H9 (cell line): ENCODE measurements around the gene TRRAP. TPM values are rescaled to one million over a fixed set of nuclear protein-coding genes. Genes with fewer than 3 reads are reported as not detected.

Experiments used
- DNase-seq: peaks from one replicate; pipeline ENCODE4 v3.0.0-alpha.2; 2017
- H2AFZ ChIP-seq: one replicate; pipeline ENCODE4 v1.6.1; 2013; ENCODE audit warnings: mild to moderate bottlenecking, low read length, control low read depth, moderate library complexity
- H2AK5ac ChIP-seq: 2 replicates; pipeline ENCODE4 v1.6.1; 2013; ENCODE audit warnings: low read length, control low read depth, mixed read lengths; ENCODE audit not compliant: insufficient read length
- H2BK120ac ChIP-seq: one replicate; pipeline ENCODE4 v1.6.1; 2013; ENCODE audit warnings: low read depth, mild to moderate bottlenecking, low read length, control low read depth, inconsistent platforms; ENCODE audit not compliant: poor library complexity, severe bottlenecking
- H2BK12ac ChIP-seq: 2 replicates; pipeline ENCODE4 v1.6.1; 2013; ENCODE audit warnings: low read length, control low read depth, mixed read lengths, low read depth; ENCODE audit not compliant: insufficient read length
- H2BK15ac ChIP-seq: 2 replicates; pipeline ENCODE4 v1.6.1; 2013; ENCODE audit warnings: low read depth, low read length, control low read depth
- H2BK20ac ChIP-seq: one replicate; pipeline ENCODE4 v1.6.1; 2013; ENCODE audit warnings: low read depth, mild to moderate bottlenecking, low read length, control low read depth, inconsistent platforms; ENCODE audit not compliant: poor library complexity, severe bottlenecking
- H2BK5ac ChIP-seq: 2 replicates; pipeline ENCODE4 v1.6.1; 2013; ENCODE audit warnings: low read length, control low read depth, mixed read lengths; ENCODE audit not compliant: insufficient read length
- H3K14ac ChIP-seq: 2 replicates; pipeline ENCODE4 v1.6.1; 2013; ENCODE audit warnings: low read length, control low read depth; ENCODE audit not compliant: insufficient read depth
- H3K18ac ChIP-seq: 2 replicates; pipeline ENCODE4 v1.6.1; 2013; ENCODE audit warnings: low read depth, mild to moderate bottlenecking, mixed read lengths, low read length, control low read depth; ENCODE audit not compliant: insufficient read length
- H3K23ac ChIP-seq: 2 replicates; pipeline ENCODE4 v1.6.1; 2013; ENCODE audit warnings: low read length, control low read depth, mixed read lengths, low read depth; ENCODE audit not compliant: insufficient read length
- H3K23me2 ChIP-seq: 2 replicates; pipeline ENCODE4 v1.6.1; 2013; ENCODE audit warnings: low read depth, mild to moderate bottlenecking, mixed read lengths, low read length, control low read depth; ENCODE audit not compliant: insufficient read length, poor library complexity, severe bottlenecking
- H3K27ac ChIP-seq: 2 replicates; pipeline ENCODE4 v1.5.1; 2013; ENCODE audit warnings: low read length, control low read depth, mixed read lengths, low read depth; ENCODE audit not compliant: insufficient read length
- H3K27me3 ChIP-seq: 2 replicates; pipeline ENCODE4 v1.6.1; 2013; ENCODE audit warnings: low read length, control low read depth, inconsistent platforms; ENCODE audit not compliant: insufficient read depth
- H3K4ac ChIP-seq: 2 replicates; pipeline ENCODE4 v1.6.1; 2013; ENCODE audit warnings: low read depth, mild to moderate bottlenecking, control low read depth, inconsistent platforms, low read length, moderate library complexity
- H3K4me1 ChIP-seq: 2 replicates; pipeline ENCODE4 v1.6.1; 2013; ENCODE audit warnings: low read length, control low read depth, inconsistent platforms; ENCODE audit not compliant: insufficient read depth
- H3K4me2 ChIP-seq: 2 replicates; pipeline ENCODE4 v1.6.1; 2013; ENCODE audit warnings: low read length, control low read depth, mixed read lengths; ENCODE audit not compliant: insufficient read length, insufficient read depth
- H3K56ac ChIP-seq: 2 replicates; pipeline ENCODE4 v1.6.1; 2013; ENCODE audit warnings: low read depth, mild to moderate bottlenecking, mixed read lengths, low read length, control low read depth; ENCODE audit not compliant: insufficient read length
- H3K79me1 ChIP-seq: 2 replicates; pipeline ENCODE4 v1.6.1; 2013; ENCODE audit warnings: low read depth, mild to moderate bottlenecking, moderate library complexity, low read length, control low read depth, inconsistent platforms; ENCODE audit not compliant: insufficient read depth, poor library complexity, severe bottlenecking
- H3K79me2 ChIP-seq: 2 replicates; pipeline ENCODE4 v1.6.1; 2013; ENCODE audit warnings: low read length, control low read depth, inconsistent platforms; ENCODE audit not compliant: insufficient read depth
- H3K9ac ChIP-seq: 2 replicates; pipeline ENCODE4 v1.6.1; 2013; ENCODE audit warnings: low read length, control low read depth, mixed read lengths; ENCODE audit not compliant: insufficient read length; ENCODE audit errors: extremely low read depth
- H3K9me3 ChIP-seq: one replicate; pipeline ENCODE4 v1.6.1; 2013; ENCODE audit warnings: low read depth, low read length, inconsistent platforms; ENCODE audit not compliant: control insufficient read depth
- H3T11ph ChIP-seq: one replicate; pipeline ENCODE4 v1.6.1; 2013; ENCODE audit warnings: mild to moderate bottlenecking, low read length, control low read depth, inconsistent platforms
- H4K20me1 ChIP-seq: one replicate; pipeline ENCODE4 v1.6.1; 2013; ENCODE audit not compliant: control insufficient read depth, insufficient read length, insufficient read depth
- H4K5ac ChIP-seq: 2 replicates; pipeline ENCODE4 v1.6.1; 2013; ENCODE audit warnings: low read depth, mild to moderate bottlenecking, mixed read lengths, low read length, control low read depth; ENCODE audit not compliant: insufficient read length
- H4K8ac ChIP-seq: replicated peaks from 2 replicates; pipeline ENCODE4 v1.6.1; 2013; ENCODE audit warnings: low read length, control low read depth, mixed read lengths, low read depth; ENCODE audit not compliant: insufficient read length
- H4K91ac ChIP-seq: 2 replicates; pipeline ENCODE4 v1.6.1; 2013; ENCODE audit warnings: low read depth, mild to moderate bottlenecking, moderate library complexity, mixed read lengths, low read length, control low read depth; ENCODE audit not compliant: insufficient read length
- H3K27ac Mint-ChIP-seq, 3 experiments: 2 replicates in 2 of 3; 3 replicates in 1 of 3; pipeline ENCODE4 v1.8.0; 2020 to 2021; ENCODE audit warnings: mixed read lengths in 3 of 3, mild to moderate bottlenecking in 1 of 3, moderate library complexity in 1 of 3
- H3K27me3 Mint-ChIP-seq: 2 replicates; pipeline ENCODE4 v1.8.0; 2021; ENCODE audit warnings: low read depth, mild to moderate bottlenecking, moderate library complexity, mixed read lengths
- H3K36me3 Mint-ChIP-seq, 3 experiments: 2 replicates in 2 of 3; 3 replicates in 1 of 3; pipeline ENCODE4 v1.8.0; 2020 to 2021; ENCODE audit warnings: low read depth in 3 of 3, mixed read lengths in 3 of 3; ENCODE audit not compliant: insufficient read depth in 1 of 3
- H3K4me1 Mint-ChIP-seq, 2 experiments: 2 replicates each; pipeline ENCODE4 v1.8.0; 2020; ENCODE audit warnings: mixed read lengths in 2 of 2
- H3K4me3 Mint-ChIP-seq, 2 experiments: 2 replicates in 1 of 2; 3 replicates in 1 of 2; pipeline ENCODE4 v1.8.0; 2020 to 2021; ENCODE audit warnings: mild to moderate bottlenecking in 2 of 2, mixed read lengths in 2 of 2, moderate library complexity in 1 of 2
- H3K9me3 Mint-ChIP-seq, 2 experiments: 2 replicates in 1 of 2; 3 replicates in 1 of 2; pipeline ENCODE4 v1.8.0; 2020; ENCODE audit warnings: mild to moderate bottlenecking in 2 of 2, mixed read lengths in 2 of 2, moderate library complexity in 1 of 2
- WGBS: extraction: QIAGEN DNeasy Blood & Tissue Kit; methylation state at CpG from one replicate; pipeline ENCODE4 v1.1.7; 2013; ENCODE audit warnings: missing lambda C conversion rate, low lambda C conversion rate, mixed read lengths; ENCODE audit not compliant: insufficient read length; ENCODE audit errors: extremely low coverage; 5-methylcytosine and 5-hydroxymethylcytosine counted together
- total RNA-seq: library from RNA; stranded (reverse); gene quantifications from 2 replicates; pipeline ENCODE4 v1.2.1, GENCODE V29; 2021
- TF ChIP-seq, protein P1 (sequence below): fragments of 200-600 bp; sonication (generic); conservative IDR thresholded peaks from 3 replicates; pipeline ENCODE4 v1.8.0; 2021; ENCODE audit warnings: antibody characterized with exemption, mild to moderate bottlenecking

Gene TRRAP
- total RNA-seq, 1 experiment from 2014 or later, result 58.6 TPM

DNA sequence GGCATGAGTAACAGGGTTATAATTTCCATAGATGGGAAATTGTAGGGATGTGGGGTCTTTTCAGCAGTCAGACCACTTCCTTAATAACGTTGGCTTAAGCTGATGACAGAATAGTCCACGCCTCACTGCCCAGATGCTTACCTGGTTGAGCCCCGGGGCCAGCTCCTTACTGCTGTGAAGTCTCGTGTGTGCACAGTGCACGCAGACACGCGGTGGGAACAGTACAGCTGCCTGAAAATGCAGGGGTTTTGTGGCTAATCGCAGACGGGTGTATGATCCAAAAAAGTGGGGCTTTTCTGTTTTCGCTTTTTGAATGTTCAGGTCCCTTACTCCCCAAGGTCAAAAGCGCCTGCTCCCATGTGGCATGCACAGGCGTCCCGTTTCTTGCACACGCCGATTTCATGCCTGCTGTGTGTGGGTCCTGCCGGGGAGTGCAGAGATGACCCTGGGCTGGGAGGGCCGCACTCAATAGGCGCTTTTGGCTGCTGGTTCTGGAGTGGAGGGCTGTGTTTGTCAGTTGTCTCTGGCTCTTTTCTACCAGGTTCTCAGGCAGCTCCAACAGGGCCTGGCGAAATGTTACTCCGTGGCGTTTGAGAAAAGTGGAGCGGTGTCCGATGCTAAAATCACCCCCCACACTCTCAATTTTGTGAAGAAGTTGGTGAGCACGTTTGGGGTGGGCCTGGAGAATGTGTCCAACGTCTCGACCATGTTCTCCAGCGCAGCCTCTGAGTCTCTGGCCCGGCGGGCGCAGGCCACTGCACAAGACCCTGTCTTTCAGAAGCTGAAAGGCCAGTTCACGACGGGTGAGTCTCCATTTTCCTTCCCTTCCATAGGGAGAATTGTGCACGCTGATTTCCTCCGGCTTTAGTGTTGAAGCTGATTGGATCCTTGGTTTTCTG is 116.0 kb downstream of the TRRAP start:
- no peak overlapping the region for H3T11ph ChIP-seq
- Mint-ChIP-seq H3K27ac (no peak overlapping the region), H3K4me1 (no peaks in the 10 kb centered on the region), H3K36me3 (peaks cover 30 to 83% (median 68%) of the 10 kb centered on the region in 3 experiments), H3K27me3 (no peaks in the 10 kb centered on the region; the same call in 1 of the 2 replicates), H3K4me3 (no peak overlapping the region), H3K9me3 (no peaks in the 10 kb centered on the region)
- H2BK120ac ChIP-seq, result no peak overlapping the region
- no peak overlapping the region for H3K9ac ChIP-seq
- no peak overlapping the region; the same call in 1 of the 2 replicates for H3K14ac ChIP-seq
- H3K27me3 ChIP-seq, result no peaks in the 10 kb centered on the region
- H2AK5ac ChIP-seq, result no peak overlapping the region
- H3K9me3 ChIP-seq, result no peaks in the 10 kb centered on the region
- H3K23ac ChIP-seq, result no peak overlapping the region
- TF ChIP-seq, protein P1, sequence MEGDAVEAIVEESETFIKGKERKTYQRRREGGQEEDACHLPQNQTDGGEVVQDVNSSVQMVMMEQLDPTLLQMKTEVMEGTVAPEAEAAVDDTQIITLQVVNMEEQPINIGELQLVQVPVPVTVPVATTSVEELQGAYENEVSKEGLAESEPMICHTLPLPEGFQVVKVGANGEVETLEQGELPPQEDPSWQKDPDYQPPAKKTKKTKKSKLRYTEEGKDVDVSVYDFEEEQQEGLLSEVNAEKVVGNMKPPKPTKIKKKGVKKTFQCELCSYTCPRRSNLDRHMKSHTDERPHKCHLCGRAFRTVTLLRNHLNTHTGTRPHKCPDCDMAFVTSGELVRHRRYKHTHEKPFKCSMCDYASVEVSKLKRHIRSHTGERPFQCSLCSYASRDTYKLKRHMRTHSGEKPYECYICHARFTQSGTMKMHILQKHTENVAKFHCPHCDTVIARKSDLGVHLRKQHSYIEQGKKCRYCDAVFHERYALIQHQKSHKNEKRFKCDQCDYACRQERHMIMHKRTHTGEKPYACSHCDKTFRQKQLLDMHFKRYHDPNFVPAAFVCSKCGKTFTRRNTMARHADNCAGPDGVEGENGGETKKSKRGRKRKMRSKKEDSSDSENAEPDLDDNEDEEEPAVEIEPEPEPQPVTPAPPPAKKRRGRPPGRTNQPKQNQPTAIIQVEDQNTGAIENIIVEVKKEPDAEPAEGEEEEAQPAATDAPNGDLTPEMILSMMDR, result no peak
- DNase-seq, result no peak
- no peak overlapping the region for H3K56ac ChIP-seq
- H4K8ac ChIP-seq, result no peak overlapping the region
- no peaks in the 10 kb centered on the region for H3K79me1 ChIP-seq
- no peak overlapping the region for H3K4me2 ChIP-seq
- H2BK20ac ChIP-seq, result no peak overlapping the region
- H3K18ac ChIP-seq, result no peak overlapping the region
- H4K91ac ChIP-seq, result no peak overlapping the region
- no peaks in the 10 kb centered on the region for H3K79me2 ChIP-seq
- H4K5ac ChIP-seq, result no peak overlapping the region
- H4K20me1 ChIP-seq, result no peaks in the 10 kb centered on the region
- no peak overlapping the region for H2BK5ac ChIP-seq
- H3K4me1 ChIP-seq, result no peaks in the 10 kb centered on the region
- no peak overlapping the region for H2AFZ ChIP-seq
- no peak overlapping the region for H2BK12ac ChIP-seq
- H3K23me2 ChIP-seq, result no peaks in the 10 kb centered on the region
- no peak overlapping the region for H3K4ac ChIP-seq
- no peak overlapping the region for H2BK15ac ChIP-seq
- H3K27ac ChIP-seq, result no peak overlapping the region
- no CpG with 5 or more reads among the region's 34 CpGs for WGBS
